Activated CD4-positive, CD25-positive, alpha-beta regulatory T cell (primary cell): ENCODE measurements around the gene TOP1.
A peak's percentile ranks its signal among the peaks of the same experiment; 100 is the strongest.
"Not testable (repeated sequence)": the region's sequence is repeated elsewhere in the genome, so short reads cannot be mapped to it uniquely, and the experiment has no call there.

Experiments
- DNase-seq, 4 experiments: peaks; one replicate each; lab custom pipeline; 2025; lab: John Stamatoyannopoulos, UW

The TOP1 gene

GRCh38 chr20:41094353-41095055 is 65.9 kb downstream of the TOP1 start:
- no peak for DNase-seq

- peak in 2 of 4 experiments; percentile 10 to 11 for DNase-seq
Measured at GRCh38 chr20:41095110-41095969, 66.7 kb downstream of the TOP1 start.

DNA sequence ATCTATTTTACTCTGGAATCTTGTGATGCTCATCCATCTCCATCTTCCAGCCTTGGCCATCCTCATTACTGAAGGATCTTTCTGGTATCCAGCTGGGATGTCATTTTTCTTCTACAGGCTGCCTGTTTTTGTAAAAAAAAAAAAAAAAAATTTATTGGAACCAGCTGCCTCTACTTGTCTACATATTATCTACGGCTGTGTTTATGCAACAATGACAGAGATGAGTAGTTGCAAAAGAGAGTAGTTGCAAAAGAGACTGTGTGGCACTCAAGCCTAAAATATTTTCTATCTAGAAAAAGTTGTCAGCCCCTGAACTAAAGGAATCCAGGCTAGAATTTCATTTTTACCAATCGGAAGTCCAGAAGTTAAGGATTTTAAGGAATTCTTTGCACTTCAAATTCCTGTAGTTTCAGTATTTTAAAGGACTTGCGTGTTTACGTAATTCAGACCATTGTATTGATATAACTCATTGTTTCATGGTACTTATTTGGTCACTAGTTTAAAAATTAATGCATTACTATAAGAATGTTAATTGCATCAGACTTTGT is 70.2 kb downstream of the TOP1 start:
- DNase-seq: no peak

- DNase-seq: no peak
Measured at GRCh38 chr20:41100001-41100480, 71.4 kb downstream of the TOP1 start.

- no peak for DNase-seq
Measured at GRCh38 chr20:41101660-41102059, 73.0 kb downstream of the TOP1 start.

DNA sequence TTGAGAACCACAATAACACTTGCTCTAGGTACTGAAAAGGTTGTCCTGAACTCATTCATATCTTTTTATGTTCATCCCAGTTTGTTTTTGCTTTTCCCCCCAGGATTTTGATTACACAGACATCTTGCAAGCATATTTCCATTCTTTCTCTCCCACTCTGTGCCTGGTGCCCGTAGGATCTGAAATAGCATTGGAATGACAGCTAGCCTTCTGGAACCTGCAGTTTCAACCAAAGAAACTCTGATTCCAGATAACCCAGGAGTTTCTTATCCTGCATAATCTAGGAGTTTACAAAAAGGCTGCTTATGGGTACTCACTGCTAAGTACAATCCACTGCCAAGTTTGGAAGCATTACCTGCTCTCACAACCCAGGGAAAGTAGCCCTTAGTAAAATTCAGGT is 79.9 kb downstream of the TOP1 start:
- DNase-seq: no peak

DNA sequence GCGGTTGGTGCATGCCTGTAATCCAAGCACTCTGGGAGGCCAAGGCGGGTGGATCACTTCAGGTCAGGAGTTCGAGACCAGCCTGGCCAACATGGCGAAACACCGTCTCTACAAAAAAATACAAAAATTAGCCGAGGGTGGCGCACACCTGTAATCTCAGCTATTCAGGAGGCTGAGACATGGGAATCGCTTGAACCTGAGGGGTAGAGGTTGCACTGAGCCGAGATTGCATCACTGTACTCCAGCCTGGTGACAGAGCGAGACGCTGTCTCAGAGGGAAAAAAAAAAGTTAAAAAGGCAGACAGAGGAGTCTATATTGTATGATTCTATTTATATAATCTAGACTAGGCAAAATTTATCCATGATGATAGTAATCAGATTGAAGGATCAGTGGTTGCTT is 81.4 kb downstream of the TOP1 start:
- no peak for DNase-seq

GRCh38 chr20:41110930-41111577 is 82.4 kb downstream of the TOP1 start:
- no peak for DNase-seq

GRCh38 chr20:41111578-41111951 is 82.9 kb downstream of the TOP1 start:
- DNase-seq: no peak

- DNase-seq: no peak
Measured at GRCh38 chr20:41116282-41116956, 87.8 kb downstream of the TOP1 start.

GRCh38 chr20:41118159-41118558 is 89.5 kb downstream of the TOP1 start:
- not testable (repeated sequence) for DNase-seq

DNA sequence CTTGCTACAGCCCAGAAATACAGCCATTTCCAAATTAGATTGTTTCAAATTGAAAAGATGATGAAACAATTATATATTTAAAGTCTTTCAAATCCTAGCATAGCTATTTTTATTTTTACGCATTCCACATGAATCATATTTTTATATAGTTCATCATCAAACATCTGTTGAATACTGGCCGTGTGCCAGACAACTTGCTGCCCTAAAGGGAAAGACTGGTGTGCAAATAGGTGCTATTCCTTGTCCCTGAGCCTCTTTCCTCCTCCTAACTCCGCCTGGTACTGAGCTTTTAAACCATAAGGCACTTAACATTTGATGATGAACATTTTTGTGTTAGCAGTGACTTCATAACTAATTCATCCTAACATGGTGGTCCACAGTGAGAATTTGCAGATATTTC is 90.0 kb downstream of the TOP1 start:
- no peak for DNase-seq

GRCh38 chr20:41119614-41120561 is 91.3 kb downstream of the TOP1 start:
- no peak for DNase-seq

- no peak for DNase-seq
Measured at GRCh38 chr20:41121399-41121798, 92.8 kb downstream of the TOP1 start.

DNA sequence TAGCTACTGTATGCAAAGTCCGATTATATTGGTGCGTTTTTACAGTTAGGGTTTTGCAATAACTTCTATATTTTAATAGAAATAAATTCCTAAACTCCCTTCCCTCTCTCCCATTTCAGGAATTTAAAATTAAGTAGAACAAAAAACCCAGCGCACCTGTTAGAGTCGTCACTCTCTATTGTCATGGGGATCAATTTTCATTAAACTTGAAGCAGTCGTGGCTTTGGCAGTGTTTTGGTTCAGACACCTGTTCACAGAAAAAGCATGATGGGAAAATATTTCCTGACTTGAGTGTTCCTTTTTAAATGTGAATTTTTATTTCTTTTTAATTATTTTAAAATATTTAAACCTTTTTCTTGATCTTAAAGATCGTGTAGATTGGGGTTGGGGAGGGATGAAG is 95.0 kb downstream of the TOP1 start:
- DNase-seq: no peak

DNA sequence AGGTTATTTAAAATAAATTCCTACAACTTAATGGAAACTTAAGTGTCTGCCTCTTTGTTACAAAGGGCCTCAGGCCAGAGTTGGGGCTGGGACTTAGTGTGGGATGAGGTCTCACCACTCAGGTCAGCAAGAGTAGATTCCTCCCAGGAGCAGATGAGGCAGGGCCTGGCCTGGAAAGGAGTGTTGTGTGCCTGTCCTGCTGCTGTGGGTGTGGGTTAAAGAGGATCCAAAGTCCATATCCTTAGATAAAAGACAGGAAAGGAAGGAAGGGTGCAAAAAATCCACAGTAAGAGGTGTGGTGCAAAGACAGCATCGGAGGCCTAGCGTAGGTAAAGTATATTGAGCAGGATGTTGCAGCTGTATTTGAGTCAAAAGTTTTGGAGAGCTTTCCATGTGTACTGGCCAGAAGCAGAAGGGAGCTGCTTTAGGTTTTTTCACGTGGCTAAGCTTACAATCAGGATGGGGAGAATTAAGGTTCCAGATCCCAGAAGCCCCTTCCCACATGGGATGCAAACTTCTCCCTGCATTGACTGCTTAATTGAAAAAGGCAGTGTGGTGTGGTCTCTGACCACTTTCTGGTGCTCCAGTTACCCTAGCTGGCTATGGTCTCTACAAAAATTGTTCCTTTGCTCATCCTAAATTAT is 96.0 kb downstream of the TOP1 start:
- no peak for DNase-seq

- no peak for DNase-seq
Measured at GRCh38 chr20:41125530-41126457, 97.2 kb downstream of the TOP1 start.

DNA sequence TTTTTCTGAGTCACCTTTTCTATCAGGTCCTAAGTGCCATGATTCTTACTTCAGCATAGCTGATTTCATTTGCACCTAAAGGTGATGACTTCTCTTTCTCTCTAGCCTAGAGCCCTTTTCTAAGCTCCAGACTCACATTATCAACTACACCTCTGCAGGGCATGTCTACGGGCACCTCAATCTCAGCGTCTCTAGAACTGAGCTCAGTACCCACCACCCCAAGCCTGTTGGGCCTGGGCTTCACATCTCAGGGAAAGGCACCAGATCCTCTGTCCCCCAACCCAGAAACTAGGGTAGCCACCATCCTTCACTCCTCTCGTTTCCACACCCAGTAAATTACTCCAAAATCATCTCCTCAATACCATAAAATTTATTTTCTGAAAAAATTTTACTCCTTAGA is 98.1 kb downstream of the TOP1 start:
- no peak for DNase-seq

GRCh38 chr20:41128317-41128716 is 99.7 kb downstream of the TOP1 start:
- DNase-seq: not testable (repeated sequence)
